ENCODE results near the gene RAB20. TPM values are rescaled to one million over a fixed set of nuclear protein-coding genes. Genes with fewer than 3 reads are reported as not detected.

The RAB20 gene
- total and polyA plus RNA-seq, 9 of the 15 experiments (the other 6 are each of a cell fraction or from before 2014, with no cell fraction given) = 0.62 to 9.2 (median 5.4) TPM

DNA sequence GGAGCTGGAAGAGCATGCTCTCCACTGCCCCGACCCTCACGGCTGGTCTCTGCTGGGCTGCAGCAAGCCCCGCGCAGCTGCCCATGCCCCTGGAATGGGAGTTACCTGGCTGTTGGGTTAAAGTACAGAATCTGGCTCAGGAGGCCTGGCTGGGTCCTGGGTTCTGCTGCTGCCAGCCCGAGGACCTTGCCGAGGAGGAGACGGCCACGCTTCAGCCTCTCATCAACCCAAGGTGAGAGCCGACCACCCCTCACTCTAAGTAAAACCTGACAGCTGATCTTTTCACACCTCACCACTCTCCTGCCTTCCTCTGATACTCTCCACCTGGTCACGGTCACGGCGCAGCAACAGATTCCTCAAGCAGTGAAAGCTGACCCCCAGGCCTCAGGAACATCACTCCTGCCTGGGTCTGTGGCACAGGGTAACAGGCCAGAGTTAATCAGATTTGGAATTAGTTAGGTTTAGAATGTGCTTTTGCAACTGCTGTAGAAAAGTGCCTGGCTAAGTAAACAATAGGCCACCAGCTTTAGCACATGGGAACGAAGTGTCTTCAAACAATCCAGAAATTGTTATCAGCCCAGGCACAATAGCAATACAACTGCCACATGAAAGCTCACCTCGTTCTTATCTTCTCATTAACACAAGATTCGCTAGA lies 20.5 kb downstream of the RAB20 start:
- DNase-seq (ENCODE audit: extremely low read depth in 1 of 4, low spot score in 3 of 4) (no peak), FAIRE-seq (no peak), ATAC-seq (no peak)
- Histone ChIP-seq H3K4me1 (replicated peaks in 1 of 2; ENCODE audit: control insufficient read depth in 2 of 2, insufficient read depth in 2 of 2, low read length in 2 of 2) (peaks cover 10 to 13% of the 10 kb centered on the region in 2 experiments; a peak in 4 of 5 replicates), H3K4me2 (ENCODE audit: insufficient read depth, low read length) (no peak overlapping the region), H3K36me3 (ENCODE audit: control insufficient read depth, insufficient read depth, low read length) (no peaks in the 10 kb centered on the region), H3K79me2 (ENCODE audit: control insufficient read depth, insufficient read depth, low read length) (no peaks in the 10 kb centered on the region; the same call in 1 of the 3 replicates), H3K27ac (ENCODE audit: extremely low read depth, low read depth, low read length) (no peak overlapping the region), H2AFZ (ENCODE audit: low read depth, low read length) (no peak overlapping the region), H3K4me3 (no peak overlapping the region), H3K9me3 (replicated peaks; ENCODE audit: control insufficient read depth, insufficient read depth, low read depth, low read length) (no peaks in the 10 kb centered on the region; the same call in 1 of the 2 replicates), H4K20me1 (replicated peaks; ENCODE audit: control insufficient read depth, insufficient read depth, low read length) (no peaks in the 10 kb centered on the region), H3K27me3 (ENCODE audit: control insufficient read depth in 2 of 2, insufficient read depth in 2 of 2, low read length in 2 of 2) (no peaks in the 10 kb centered on the region), H3K9me1 (ENCODE audit: control insufficient read depth, insufficient read depth, low read length) (no peaks in the 10 kb centered on the region), H3K9ac (ENCODE audit: insufficient read depth in 1 of 2, low read depth in 2 of 2, low read length in 2 of 2) (0 out of 4 replicates have a peak overlapping the region, but pooled peaks of 1 of the 2 experiments have one; percentile 9)
- ChIA-PET POLR2A (no interaction called here), CTCF (ENCODE audit: low intra/inter-chr PET ratio) (no interaction called here)
- TF ChIP-seq LEF1 (IDR thresholded peaks at IDR 0.05) (peak; percentile 30; the same call in 1 of the 2 replicates), SOX6 (IDR thresholded peaks at IDR 0.05) (peak; percentile 76), FIP1L1 (IDR thresholded peaks at IDR 0.05; ENCODE audit: low read depth, low read length, poor library complexity, severe bottlenecking) (no peak), FOXA3 (CRISPR knock-in tag; conservative IDR thresholded peaks at IDR 0.05 in 1 of 2, IDR thresholded peaks at IDR 0.05 in 1 of 2) (0 out of 4 replicates have a peak, but pooled peaks of 1 of the 2 experiments have one; percentile 19), NFYB (IDR thresholded peaks at IDR 0.05; ENCODE audit: extremely low read depth, insufficient read length) (no peak), GATAD2B (IDR thresholded peaks at IDR 0.05; ENCODE audit: borderline replicate concordance) (no peak), ZNF583 (CRISPR knock-in tag; IDR thresholded peaks at IDR 0.05) (no peak), ZNF584 (CRISPR knock-in tag; IDR thresholded peaks at IDR 0.05; ENCODE audit: low read depth) (no peak), PRPF4 (IDR thresholded peaks at IDR 0.05; ENCODE audit: insufficient read depth, low read depth, low read length, poor library complexity, severe bottlenecking) (no peak), CXXC5 (CRISPR knock-in tag; IDR thresholded peaks at IDR 0.05) (peak; percentile 22; the same call in 1 of the 2 replicates), DNMT1 (IDR thresholded peaks at IDR 0.05) (no peak), RBM39 (optimal IDR thresholded peaks at IDR 0.05; ENCODE audit: low read depth, low read length) (no peak)
- in situ Hi-C loops (cut with MboI) = no loop called here
- intact Hi-C loops (cut with micrococcal nuclease) = no loop called here
- whole genome bisulfite sequencing (ENCODE audit: insufficient coverage, low coverage, missing lambda C conversion rate) = 64% methylated on average over 15 of the region's 15 CpGs
- no TSS peak for BruUV-seq (replicated peaks)
